Measurements from ENCODE around the gene NHSL2.

- TF ChIP-seq CTCF (conservative IDR thresholded peaks at IDR 0.05; ENCODE audit: low read depth, low read length), result no peak
- no peak for TF ChIP-seq EZH2 (IDR thresholded peaks at IDR 0.05; ENCODE audit: borderline replicate concordance, low read depth, low read length, poor library complexity, severe bottlenecking)
Measured at GRCh38 chrX:71996826-71997225, 86.2 kb downstream of the NHSL2 start.

Measured in A673 (cell line).